ENCODE measurements around the gene OR6F1.
"Not testable (repeated sequence)": the region's sequence is repeated elsewhere in the genome, so short reads cannot be mapped to it uniquely, and the experiment has no call there.

The OR6F1 gene

GRCh38 chr1:247713753-247714152, 2.7 kb downstream of the OR6F1 start:
- TF ChIP-seq, protein P1, sequence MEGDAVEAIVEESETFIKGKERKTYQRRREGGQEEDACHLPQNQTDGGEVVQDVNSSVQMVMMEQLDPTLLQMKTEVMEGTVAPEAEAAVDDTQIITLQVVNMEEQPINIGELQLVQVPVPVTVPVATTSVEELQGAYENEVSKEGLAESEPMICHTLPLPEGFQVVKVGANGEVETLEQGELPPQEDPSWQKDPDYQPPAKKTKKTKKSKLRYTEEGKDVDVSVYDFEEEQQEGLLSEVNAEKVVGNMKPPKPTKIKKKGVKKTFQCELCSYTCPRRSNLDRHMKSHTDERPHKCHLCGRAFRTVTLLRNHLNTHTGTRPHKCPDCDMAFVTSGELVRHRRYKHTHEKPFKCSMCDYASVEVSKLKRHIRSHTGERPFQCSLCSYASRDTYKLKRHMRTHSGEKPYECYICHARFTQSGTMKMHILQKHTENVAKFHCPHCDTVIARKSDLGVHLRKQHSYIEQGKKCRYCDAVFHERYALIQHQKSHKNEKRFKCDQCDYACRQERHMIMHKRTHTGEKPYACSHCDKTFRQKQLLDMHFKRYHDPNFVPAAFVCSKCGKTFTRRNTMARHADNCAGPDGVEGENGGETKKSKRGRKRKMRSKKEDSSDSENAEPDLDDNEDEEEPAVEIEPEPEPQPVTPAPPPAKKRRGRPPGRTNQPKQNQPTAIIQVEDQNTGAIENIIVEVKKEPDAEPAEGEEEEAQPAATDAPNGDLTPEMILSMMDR (IDR thresholded peaks at IDR 0.05; ENCODE audit: low read depth, low read length, missing control alignments) = no peak

DNA sequence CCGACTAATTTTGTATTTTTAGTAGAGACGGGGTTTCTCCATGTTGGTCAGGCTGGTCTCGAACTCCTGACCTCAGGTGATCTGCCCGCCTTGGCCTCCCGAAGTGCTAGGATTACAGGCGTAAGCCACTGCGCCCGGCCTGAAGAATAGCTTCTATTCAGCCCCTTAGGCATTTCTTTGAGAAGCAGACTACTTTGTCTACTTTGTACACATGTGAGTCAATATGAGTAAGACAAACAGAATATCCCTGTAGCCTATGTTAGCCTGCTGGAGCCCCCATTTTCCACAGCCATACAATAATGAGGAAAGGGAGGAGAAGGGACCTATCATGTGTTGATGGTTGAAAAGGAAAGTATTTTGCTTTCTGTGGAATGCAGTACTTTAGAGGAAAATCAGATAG, 5.8 kb downstream of the OR6F1 start:
- DNase-seq; H3K4me3 ChIP-seq (ENCODE audit: low read depth, low read length); H3K27ac ChIP-seq; H3K36me3 ChIP-seq (replicated peaks); H3K27me3 ChIP-seq (replicated peaks); in situ Hi-C loops (cut with HindIII; ENCODE audit: low pct_ligation_motif_present, low sequenced_read_pairs): not testable (repeated sequence)

More at GRCh38 chr1:247713753-247714152, 2.7 kb downstream of the OR6F1 start:
- no peak overlapping the region for H3K4me3 ChIP-seq (ENCODE audit: low read depth, low read length)
- in situ Hi-C loops (cut with HindIII; ENCODE audit: low pct_ligation_motif_present, low sequenced_read_pairs) = no loop called here
- no peaks in the 10 kb centered on the region for H3K27me3 ChIP-seq (replicated peaks)
- no peak for DNase-seq
- H3K36me3 ChIP-seq (replicated peaks) = no peaks in the 10 kb centered on the region
- no peak overlapping the region for H3K27ac ChIP-seq

DNA sequence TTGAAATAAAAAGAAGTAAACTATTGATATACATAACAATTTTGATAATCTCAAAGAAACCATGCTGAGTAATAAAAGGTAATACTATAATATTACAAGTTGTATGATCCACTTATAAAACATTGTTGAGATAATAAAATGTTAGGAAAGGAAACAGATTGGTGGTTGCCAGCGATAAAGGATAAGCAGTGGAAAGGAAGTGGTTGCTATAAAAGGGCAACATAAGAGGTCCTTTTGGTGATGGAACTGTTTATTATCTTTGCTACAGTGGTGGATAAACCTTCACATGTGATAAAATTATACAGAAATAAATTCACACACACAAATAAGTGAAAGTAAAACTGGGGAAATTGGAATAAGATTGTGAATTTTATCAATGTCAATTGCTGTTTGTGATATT, 15.1 kb downstream of the OR6F1 start:
- no peak for DNase-seq
- no peaks in the 10 kb centered on the region for H3K27me3 ChIP-seq (replicated peaks)
- in situ Hi-C loops (cut with HindIII; ENCODE audit: low pct_ligation_motif_present, low sequenced_read_pairs) = no loop called here
- TF ChIP-seq, protein P1 (IDR thresholded peaks at IDR 0.05; ENCODE audit: low read depth, low read length, missing control alignments) = no peak
- H3K36me3 ChIP-seq (replicated peaks) = no peaks in the 10 kb centered on the region
- no peak overlapping the region for H3K27ac ChIP-seq
- H3K4me3 ChIP-seq (ENCODE audit: low read depth, low read length) = no peak overlapping the region

DNA sequence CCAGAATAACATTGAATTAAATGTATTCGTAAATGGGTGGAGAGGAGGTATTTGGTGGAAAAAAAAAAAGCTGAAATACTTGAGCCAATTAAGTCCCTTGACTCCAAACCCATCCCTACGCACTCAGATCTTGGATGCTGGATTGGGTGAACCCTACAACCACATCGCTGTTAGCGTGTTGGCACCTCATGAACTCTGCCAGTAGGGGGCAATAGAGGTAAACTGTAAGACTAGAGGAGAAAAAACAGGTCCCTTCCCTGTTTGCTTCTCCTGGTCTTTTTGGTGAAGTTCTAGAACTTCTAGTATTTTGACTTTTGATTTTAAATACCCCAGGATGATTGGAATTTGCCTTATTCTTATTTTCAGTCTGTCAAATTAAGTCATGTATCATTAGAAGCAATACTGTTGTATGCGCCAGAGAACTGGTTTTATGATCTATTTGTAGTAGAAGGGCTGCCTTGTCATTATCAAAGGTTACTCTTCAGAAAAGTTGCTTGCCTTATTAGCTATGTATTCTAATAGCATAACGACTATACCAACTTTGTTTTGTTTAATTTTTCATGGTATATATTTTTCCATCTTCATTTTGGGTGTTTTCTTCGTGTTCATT, 35.1 kb downstream of the OR6F1 start:
- in situ Hi-C loops (cut with HindIII; ENCODE audit: low pct_ligation_motif_present, low sequenced_read_pairs) = no loop called here
- no peak overlapping the region for H3K4me3 ChIP-seq (ENCODE audit: low read depth, low read length)
- TF ChIP-seq, protein P1 (IDR thresholded peaks at IDR 0.05; ENCODE audit: low read depth, low read length, missing control alignments) = peak; percentile 87
- no peaks in the 10 kb centered on the region for H3K36me3 ChIP-seq (replicated peaks)
- DNase-seq = peak; percentile 28
- H3K27me3 ChIP-seq (replicated peaks) = no peaks in the 10 kb centered on the region
- H3K27ac ChIP-seq = no peak overlapping the region

GRCh38 chr1:247680171-247680570, 36.3 kb downstream of the OR6F1 start:
- Histone ChIP-seq H3K27me3 (replicated peaks) (no peaks in the 10 kb centered on the region), H3K4me3 (ENCODE audit: low read depth, low read length) (no peak overlapping the region), H3K36me3 (replicated peaks) (no peaks in the 10 kb centered on the region), H3K27ac (no peak overlapping the region)
- DNase-seq = no peak
- TF ChIP-seq, protein P1 (IDR thresholded peaks at IDR 0.05; ENCODE audit: low read depth, low read length, missing control alignments) = no peak
- in situ Hi-C loops (cut with HindIII; ENCODE audit: low pct_ligation_motif_present, low sequenced_read_pairs) = no loop called here

- in situ Hi-C loops (cut with HindIII; ENCODE audit: low pct_ligation_motif_present, low sequenced_read_pairs) = no loop called here
- Histone ChIP-seq H3K36me3 (replicated peaks) (no peaks in the 10 kb centered on the region), H3K27ac (no peak within 1 kb of the TSS), H3K27me3 (replicated peaks) (no peaks in the 10 kb centered on the region), H3K4me3 (ENCODE audit: low read depth, low read length) (no peak within 1 kb of the TSS)
- DNase-seq = no peak
- TF ChIP-seq, protein P1 (IDR thresholded peaks at IDR 0.05; ENCODE audit: low read depth, low read length, missing control alignments) = no peak
Observed at GRCh38 chr1:247679639-247680038, 36.8 kb downstream of the OR6F1 start, which contains the start of gene OR13G1. OR13G1 (minus strand) TSS chr1:247679739; CDS start chr1:247673041, 6,698 bp downstream.

Measured in brain microvascular endothelial cell (primary cell).